WI38 (cell line): Measurements from ENCODE around the gene DNAH8.

Source experiments
- H3K4me3 ChIP-seq: 2 replicates; pipeline ENCODE4 v1.5.1; 2011; ENCODE audit warnings: low read depth, mild to moderate bottlenecking, control low read depth, low read length
- TF ChIP-seq, protein P1 (sequence below): IDR thresholded peaks from 2 replicates; pipeline ENCODE4 v1.5.1; 2012; ENCODE audit warnings: low read depth, mild to moderate bottlenecking, control low read depth, low read length

DNAH8 gene

DNA sequence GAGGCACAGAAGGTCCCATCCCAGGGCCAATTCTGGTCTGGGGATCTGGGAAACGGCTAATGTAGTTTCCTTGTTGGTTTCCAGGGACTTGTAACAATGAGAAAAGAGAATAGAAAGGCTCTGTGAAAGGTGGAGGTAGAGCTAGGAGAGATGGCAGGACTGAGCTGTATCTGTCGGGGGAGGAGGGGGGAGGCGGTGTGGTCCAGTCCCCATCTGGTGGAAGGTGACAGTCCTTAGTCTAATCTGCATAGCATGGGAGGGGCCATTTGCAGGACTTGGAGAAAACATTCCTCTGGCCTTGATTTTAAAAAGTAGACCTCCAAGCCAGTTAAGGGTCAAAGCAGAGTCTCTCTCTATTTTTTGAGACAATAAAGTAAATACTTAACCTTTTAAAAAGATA, 137.1 kb downstream of the DNAH8 start:
- TF ChIP-seq, protein P1, sequence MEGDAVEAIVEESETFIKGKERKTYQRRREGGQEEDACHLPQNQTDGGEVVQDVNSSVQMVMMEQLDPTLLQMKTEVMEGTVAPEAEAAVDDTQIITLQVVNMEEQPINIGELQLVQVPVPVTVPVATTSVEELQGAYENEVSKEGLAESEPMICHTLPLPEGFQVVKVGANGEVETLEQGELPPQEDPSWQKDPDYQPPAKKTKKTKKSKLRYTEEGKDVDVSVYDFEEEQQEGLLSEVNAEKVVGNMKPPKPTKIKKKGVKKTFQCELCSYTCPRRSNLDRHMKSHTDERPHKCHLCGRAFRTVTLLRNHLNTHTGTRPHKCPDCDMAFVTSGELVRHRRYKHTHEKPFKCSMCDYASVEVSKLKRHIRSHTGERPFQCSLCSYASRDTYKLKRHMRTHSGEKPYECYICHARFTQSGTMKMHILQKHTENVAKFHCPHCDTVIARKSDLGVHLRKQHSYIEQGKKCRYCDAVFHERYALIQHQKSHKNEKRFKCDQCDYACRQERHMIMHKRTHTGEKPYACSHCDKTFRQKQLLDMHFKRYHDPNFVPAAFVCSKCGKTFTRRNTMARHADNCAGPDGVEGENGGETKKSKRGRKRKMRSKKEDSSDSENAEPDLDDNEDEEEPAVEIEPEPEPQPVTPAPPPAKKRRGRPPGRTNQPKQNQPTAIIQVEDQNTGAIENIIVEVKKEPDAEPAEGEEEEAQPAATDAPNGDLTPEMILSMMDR = no peak
- no peak overlapping the region for H3K4me3 ChIP-seq

DNA sequence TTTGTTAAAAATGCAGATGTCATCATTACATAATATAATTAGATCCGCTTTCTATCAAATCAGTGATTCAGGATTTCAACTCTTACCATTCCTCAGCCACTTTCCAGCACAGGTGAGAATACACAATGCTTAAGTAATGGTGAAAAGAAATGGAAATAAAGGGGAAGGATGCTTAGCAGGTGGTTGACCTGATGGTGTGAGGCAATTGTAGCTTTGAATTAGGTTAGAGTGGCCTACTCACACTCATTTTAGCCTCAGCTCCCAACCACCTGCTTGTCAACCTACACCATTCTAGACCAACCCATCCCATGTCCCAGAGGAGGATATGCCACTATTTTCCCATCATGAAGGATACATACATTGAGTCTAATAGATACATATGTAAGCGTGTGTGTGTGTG, 138.1 kb downstream of the DNAH8 start:
- TF ChIP-seq, protein P1 = no peak
- no peak overlapping the region for H3K4me3 ChIP-seq

DNA sequence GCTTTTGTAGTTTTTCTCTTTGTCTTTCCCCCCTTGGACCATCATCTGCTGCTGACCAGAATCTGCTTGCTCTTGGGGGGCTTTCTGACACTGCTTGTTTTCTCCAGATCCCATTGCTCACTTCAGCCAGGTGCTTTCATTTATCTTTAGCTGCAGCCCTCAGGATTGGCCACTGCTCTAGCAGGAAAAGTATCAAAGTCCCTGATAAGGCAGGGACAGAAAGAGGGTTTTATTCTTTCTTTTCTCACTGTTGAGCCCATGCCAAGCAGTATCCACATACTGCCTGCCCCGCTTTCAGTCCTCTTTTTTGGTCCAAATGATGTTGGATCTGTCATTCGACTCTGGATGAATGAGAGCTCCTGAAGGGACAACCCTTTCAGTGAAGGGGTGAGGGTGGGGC, 141.4 kb downstream of the DNAH8 start:
- TF ChIP-seq, protein P1 = no peak
- H3K4me3 ChIP-seq = no peak overlapping the region

DNA sequence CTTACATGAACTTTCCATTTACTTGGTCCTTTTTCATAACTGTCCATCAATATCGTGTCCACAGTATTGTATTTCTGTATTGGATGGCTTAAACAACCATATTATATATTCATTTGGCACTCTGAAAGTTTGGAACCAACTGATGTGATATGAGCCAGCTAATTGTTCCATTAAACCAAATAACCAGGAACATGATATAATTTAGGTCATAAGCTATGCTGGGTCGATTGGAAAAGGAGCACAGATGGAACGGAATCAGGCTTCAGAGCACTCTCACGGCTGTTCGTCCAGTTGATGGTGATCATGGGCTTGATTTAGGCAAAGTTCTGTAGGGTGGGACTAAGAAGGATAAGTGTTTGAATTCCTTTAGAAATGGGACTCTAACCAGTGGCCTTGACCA, 142.7 kb downstream of the DNAH8 start:
- TF ChIP-seq, protein P1 = no peak
- H3K4me3 ChIP-seq = no peak overlapping the region

DNA sequence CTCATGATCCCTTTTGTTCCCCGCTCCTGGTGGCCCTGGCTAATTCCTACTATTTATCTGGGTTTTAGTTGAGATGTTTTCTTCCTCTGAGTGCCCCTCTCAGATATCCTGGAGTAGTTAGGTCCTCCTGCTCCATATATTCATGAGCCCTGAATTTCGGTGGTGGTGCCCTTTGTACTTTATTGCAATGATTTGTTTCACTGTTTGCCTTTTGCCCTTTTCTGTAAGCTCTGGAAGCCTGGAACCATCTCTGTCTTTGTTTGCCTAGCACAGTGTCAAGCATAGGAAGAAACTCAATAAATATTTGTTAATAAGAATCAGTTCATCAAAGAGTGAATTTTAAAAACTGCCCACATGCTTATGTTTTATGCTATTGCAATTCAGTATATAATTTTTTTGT, 144.9 kb downstream of the DNAH8 start:
- TF ChIP-seq, protein P1 = no peak

DNA sequence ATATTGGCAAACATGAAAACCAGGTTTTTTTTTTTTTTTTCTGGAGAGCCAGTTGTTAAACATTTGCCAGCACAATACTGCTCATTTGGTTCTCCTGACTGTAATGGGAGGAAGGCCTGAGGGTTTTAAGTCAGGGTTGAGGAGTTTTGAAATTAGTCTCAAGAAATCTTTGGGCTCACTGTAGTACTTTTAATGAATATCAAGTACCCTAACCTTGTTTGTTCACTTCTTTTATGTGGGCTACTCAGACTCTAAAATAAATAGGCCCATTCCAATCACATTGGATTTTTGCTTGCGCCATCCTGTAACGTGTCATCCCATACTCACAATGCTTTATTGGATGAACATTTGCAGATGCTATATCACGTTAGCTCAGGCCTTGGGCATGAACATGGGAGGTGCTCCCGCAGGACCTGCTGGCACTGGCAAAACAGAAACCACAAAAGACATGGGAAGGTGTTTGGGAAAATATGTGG, 146.9 kb downstream of the DNAH8 start:
- no peak overlapping the region for H3K4me3 ChIP-seq
- TF ChIP-seq, protein P1 = no peak

More for the DNA sequence above, 144.9 kb downstream of the DNAH8 start:
- H3K4me3 ChIP-seq = no peak overlapping the region

DNA sequence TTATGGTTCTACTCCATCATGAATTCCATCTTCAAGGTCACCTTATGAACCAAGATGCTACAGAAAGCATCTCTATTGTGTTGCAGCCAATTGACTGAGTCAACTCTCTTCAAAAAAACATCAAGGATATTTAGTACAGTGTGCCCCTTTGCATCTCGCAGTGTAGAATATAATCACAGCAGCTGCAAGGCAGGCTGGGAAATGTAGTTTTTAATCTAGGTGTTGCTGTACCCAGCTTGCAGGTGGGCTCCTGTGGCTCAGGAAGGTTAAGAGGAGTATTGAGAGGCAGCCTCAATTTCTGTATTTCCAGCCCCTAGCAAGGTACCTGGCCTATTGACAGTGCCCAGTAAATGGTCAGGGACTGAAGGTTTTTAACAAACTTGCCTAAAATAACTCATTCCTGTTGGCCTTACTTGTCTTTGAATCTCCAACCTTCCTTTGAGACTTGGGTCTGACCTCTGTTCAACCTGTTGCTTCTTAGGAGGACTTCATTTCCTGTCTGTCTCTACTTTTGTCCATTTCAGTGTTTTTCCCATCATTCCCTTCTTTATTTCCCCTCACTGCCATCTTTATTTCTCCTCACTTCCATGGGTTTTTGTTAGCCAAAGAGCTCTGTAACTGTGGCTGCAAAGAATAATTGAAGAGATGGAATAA, 150.5 kb downstream of the DNAH8 start:
- no peak overlapping the region for H3K4me3 ChIP-seq
- TF ChIP-seq, protein P1 = no peak
